NB4 (cell line): ENCODE data around the gene SLC9A1.

Source experiments
- DNase-seq: peaks from one replicate; pipeline ENCODE4 v3.0.0; 2010; ENCODE audit warnings: low read depth
- H3K4me3 ChIP-seq: one replicate; pipeline ENCODE4 v1.5.1; 2011; ENCODE audit warnings: mild to moderate bottlenecking, low read depth, low read length, moderate library complexity
- MAX ChIP-seq: IDR thresholded peaks from 2 replicates; pipeline ENCODE4 v1.6.1; 2011; ENCODE audit warnings: low read depth, low read length
- MYC ChIP-seq: IDR thresholded peaks from 2 replicates; pipeline ENCODE4 v1.6.1; 2011; ENCODE audit warnings: low read depth, low read length
- POLR2A ChIP-seq: IDR thresholded peaks from 2 replicates; pipeline ENCODE4 v1.6.1; 2011; ENCODE audit warnings: mild to moderate bottlenecking; ENCODE audit not compliant: insufficient read length; ENCODE audit errors: extremely low read depth
- TF ChIP-seq, protein P1 (sequence below): IDR thresholded peaks from one replicate; pipeline ENCODE4 v1.5.1; 2012; ENCODE audit warnings: low read depth, low read length

SLC9A1 gene

GRCh38 chr1:27153927-27154358 lies 982 bp downstream of the SLC9A1 start:
- peak; percentile 31 for DNase-seq

DNA sequence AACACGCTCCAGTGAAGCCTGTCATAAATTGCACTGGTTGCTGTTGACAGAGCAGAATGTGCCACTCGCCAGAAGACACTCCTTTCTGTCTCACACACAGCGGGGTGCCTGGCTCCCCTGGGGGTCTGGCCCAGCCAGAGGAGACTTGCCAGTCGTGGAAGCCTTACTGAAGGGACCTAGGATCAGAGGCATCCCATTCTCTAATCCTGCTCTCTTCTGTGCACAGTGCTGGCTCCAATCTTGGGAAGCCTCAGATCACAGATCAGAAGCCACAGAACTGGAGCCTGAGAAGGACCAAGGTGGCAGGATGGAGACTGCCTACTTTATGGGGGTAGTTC lies 1.4 kb downstream of the SLC9A1 start:
- TF ChIP-seq MAX (no peak), POLR2A (no peak), MYC (no peak)
- TF ChIP-seq, protein P1, sequence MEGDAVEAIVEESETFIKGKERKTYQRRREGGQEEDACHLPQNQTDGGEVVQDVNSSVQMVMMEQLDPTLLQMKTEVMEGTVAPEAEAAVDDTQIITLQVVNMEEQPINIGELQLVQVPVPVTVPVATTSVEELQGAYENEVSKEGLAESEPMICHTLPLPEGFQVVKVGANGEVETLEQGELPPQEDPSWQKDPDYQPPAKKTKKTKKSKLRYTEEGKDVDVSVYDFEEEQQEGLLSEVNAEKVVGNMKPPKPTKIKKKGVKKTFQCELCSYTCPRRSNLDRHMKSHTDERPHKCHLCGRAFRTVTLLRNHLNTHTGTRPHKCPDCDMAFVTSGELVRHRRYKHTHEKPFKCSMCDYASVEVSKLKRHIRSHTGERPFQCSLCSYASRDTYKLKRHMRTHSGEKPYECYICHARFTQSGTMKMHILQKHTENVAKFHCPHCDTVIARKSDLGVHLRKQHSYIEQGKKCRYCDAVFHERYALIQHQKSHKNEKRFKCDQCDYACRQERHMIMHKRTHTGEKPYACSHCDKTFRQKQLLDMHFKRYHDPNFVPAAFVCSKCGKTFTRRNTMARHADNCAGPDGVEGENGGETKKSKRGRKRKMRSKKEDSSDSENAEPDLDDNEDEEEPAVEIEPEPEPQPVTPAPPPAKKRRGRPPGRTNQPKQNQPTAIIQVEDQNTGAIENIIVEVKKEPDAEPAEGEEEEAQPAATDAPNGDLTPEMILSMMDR, result no peak
- H3K4me3 ChIP-seq, result peak overlapping the region; percentile 32
- peak; percentile 34 for DNase-seq

More at GRCh38 chr1:27153927-27154358, 982 bp downstream of the SLC9A1 start:
- TF ChIP-seq POLR2A, result no peak
- no peak for TF ChIP-seq MAX
- TF ChIP-seq, protein P1, result no peak
- TF ChIP-seq MYC, result no peak
- H3K4me3 ChIP-seq, result peak overlapping the region; percentile 70

DNA sequence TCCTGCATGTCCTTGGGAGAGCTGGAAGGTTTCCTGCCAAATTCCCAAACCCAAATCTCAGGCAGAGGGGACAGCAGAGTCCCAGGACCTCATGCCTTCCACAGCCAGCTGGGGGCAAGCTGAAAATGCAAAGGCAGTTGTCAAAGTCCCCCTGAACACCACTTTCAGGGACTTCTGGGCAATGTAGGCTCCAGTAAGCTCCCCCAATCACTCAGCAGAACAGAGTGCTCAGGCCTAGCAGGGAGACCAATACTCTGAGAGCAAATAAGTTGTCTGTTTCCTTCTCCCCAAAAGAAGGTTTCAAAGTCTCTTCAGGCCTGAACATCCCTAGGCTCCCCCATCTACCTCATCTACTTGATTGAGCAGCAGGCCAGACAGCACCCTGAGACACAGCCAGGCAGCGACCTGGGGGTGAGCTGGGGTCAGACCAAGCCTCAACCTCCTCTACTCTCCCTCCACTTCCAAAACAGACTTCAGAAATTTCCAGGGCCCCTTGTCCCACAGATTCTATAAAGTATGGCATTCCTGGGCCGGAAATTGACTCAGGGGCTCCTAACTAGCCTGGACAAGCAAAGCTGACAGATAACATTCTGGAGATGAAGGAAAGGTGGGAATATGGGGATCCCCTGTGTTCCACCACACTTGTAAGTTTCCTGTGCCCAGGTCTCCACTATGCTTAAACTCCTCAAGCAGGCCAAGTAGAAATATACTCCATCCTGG lies 1.9 kb downstream of the SLC9A1 start:
- TF ChIP-seq MAX (no peak), POLR2A (no peak)
- no peak for DNase-seq
- H3K4me3 ChIP-seq, result peak overlapping the region; percentile 32

- TF ChIP-seq, protein P1, result no peak
- TF ChIP-seq POLR2A (no peak), MAX (no peak), MYC (no peak)
Measured at GRCh38 chr1:27152004-27152828, 2.7 kb downstream of the SLC9A1 start.

GRCh38 chr1:27150641-27151040 lies 4.3 kb downstream of the SLC9A1 start:
- H3K4me3 ChIP-seq, result no peak overlapping the region
- no peak for DNase-seq
- TF ChIP-seq, protein P1, result no peak
- no peak for TF ChIP-seq MYC
- TF ChIP-seq POLR2A, result no peak
- no peak for TF ChIP-seq MAX

More at GRCh38 chr1:27152004-27152828, 2.7 kb downstream of the SLC9A1 start:
- no peak for DNase-seq
- peak overlapping the region; percentile 32 for H3K4me3 ChIP-seq

- TF ChIP-seq, protein P1, result no peak
- no peak for TF ChIP-seq MAX
- TF ChIP-seq POLR2A, result no peak
- no peak overlapping the region for H3K4me3 ChIP-seq
- no peak for DNase-seq
Measured at GRCh38 chr1:27150183-27150582, 4.7 kb downstream of the SLC9A1 start.
